ENCODE data around the gene SYNE2. TPM values are rescaled to one million over a fixed set of nuclear protein-coding genes. Genes with fewer than 3 reads are reported as not detected.

The SYNE2 gene
- total RNA-seq, 1 donor from 2014 or later: 105 TPM

- Histone ChIP-seq H3K4me1 (peaks cover 5% of the 10 kb centered on the region), H3F3A (ENCODE audit: low read depth) (no peaks in the 10 kb centered on the region), H2AFZ (replicated peaks) (no peak overlapping the region), H3K79me2 (ENCODE audit: low read depth) (no peaks in the 10 kb centered on the region), H3K27me3 (no peaks in the 10 kb centered on the region), H3K27ac (no peak overlapping the region), H3K9ac (no peak overlapping the region), H3K9me3 (ENCODE audit: low read depth) (no peaks in the 10 kb centered on the region), H3K4me3 (no peak overlapping the region), H4K20me1 (ENCODE audit: low read depth) (no peaks in the 10 kb centered on the region), H3K4me2 (no peak overlapping the region), H3K36me3 (no peaks in the 10 kb centered on the region)
- no peak overlapping the region for H3K4me3 Mint-ChIP-seq
- H3K27ac Mint-ChIP-seq: no peak overlapping the region
- peaks cover 3% of the 10 kb centered on the region for H3K27me3 Mint-ChIP-seq (ENCODE audit: insufficient read depth, low read depth)
- no peaks in the 10 kb centered on the region for H3K36me3 Mint-ChIP-seq
- peaks cover 2% of the 10 kb centered on the region for H3K9me3 Mint-ChIP-seq
- H3K4me1 Mint-ChIP-seq: peaks cover 8% of the 10 kb centered on the region
- no peak for TF ChIP-seq EZH2 (IDR thresholded peaks at IDR 0.05)
- TF ChIP-seq EZH2phosphoT487 (IDR thresholded peaks at IDR 0.05): no peak
- TF ChIP-seq CTCF (IDR thresholded peaks at IDR 0.05): no peak
- no peak for DNase-seq (ENCODE audit: low spot score)
Observed at GRCh38 chr14:64245491-64245890, 392.7 kb downstream of the SYNE2 start.

- TF ChIP-seq EZH2 (IDR thresholded peaks at IDR 0.05): no peak
- TF ChIP-seq EZH2phosphoT487 (IDR thresholded peaks at IDR 0.05): no peak
- no peak for TF ChIP-seq CTCF (IDR thresholded peaks at IDR 0.05)
- H3K9me3 ChIP-seq (ENCODE audit: low read depth): no peaks in the 10 kb centered on the region
- peaks cover 2% of the 10 kb centered on the region for H3K9me3 Mint-ChIP-seq
- no peak overlapping the region for H3K9ac ChIP-seq
- H4K20me1 ChIP-seq (ENCODE audit: low read depth): no peaks in the 10 kb centered on the region
- DNase-seq (ENCODE audit: low spot score): no peak
- no peak overlapping the region for H3K27ac ChIP-seq
- no peak overlapping the region for H2AFZ ChIP-seq (replicated peaks)
- H3K4me2 ChIP-seq: no peak overlapping the region
- peaks cover 5% of the 10 kb centered on the region for H3K27me3 Mint-ChIP-seq (ENCODE audit: insufficient read depth, low read depth)
- H3K27ac Mint-ChIP-seq: no peak overlapping the region
- H3K79me2 ChIP-seq (ENCODE audit: low read depth): no peaks in the 10 kb centered on the region
- no peaks in the 10 kb centered on the region for H3K27me3 ChIP-seq
- peaks cover 9% of the 10 kb centered on the region for H3K4me1 ChIP-seq
- H3K4me1 Mint-ChIP-seq: peaks cover 16% of the 10 kb centered on the region
- H3K36me3 ChIP-seq: no peaks in the 10 kb centered on the region
- H3F3A ChIP-seq (ENCODE audit: low read depth): no peaks in the 10 kb centered on the region
- no peak overlapping the region for H3K4me3 ChIP-seq
- H3K36me3 Mint-ChIP-seq: no peaks in the 10 kb centered on the region
- H3K4me3 Mint-ChIP-seq: no peak overlapping the region
Observed at GRCh38 chr14:64246688-64247087, 393.9 kb downstream of the SYNE2 start.

GRCh38 chr14:64247195-64247594 is 394.4 kb downstream of the SYNE2 start:
- DNase-seq (ENCODE audit: low spot score): no peak
- Histone ChIP-seq H3K4me2 (no peak overlapping the region), H3K36me3 (no peaks in the 10 kb centered on the region), H3K4me3 (no peak overlapping the region), H3K9ac (no peak overlapping the region), H3K27me3 (no peaks in the 10 kb centered on the region), H4K20me1 (ENCODE audit: low read depth) (no peaks in the 10 kb centered on the region), H3F3A (ENCODE audit: low read depth) (no peaks in the 10 kb centered on the region), H3K9me3 (ENCODE audit: low read depth) (no peaks in the 10 kb centered on the region), H3K4me1 (peaks cover 9% of the 10 kb centered on the region), H3K27ac (no peak overlapping the region), H2AFZ (replicated peaks) (no peak overlapping the region), H3K79me2 (ENCODE audit: low read depth) (no peaks in the 10 kb centered on the region)
- peaks cover 5% of the 10 kb centered on the region for H3K27me3 Mint-ChIP-seq (ENCODE audit: insufficient read depth, low read depth)
- H3K36me3 Mint-ChIP-seq: no peaks in the 10 kb centered on the region
- peaks cover 2% of the 10 kb centered on the region for H3K9me3 Mint-ChIP-seq
- TF ChIP-seq EZH2 (IDR thresholded peaks at IDR 0.05) (no peak), CTCF (IDR thresholded peaks at IDR 0.05) (no peak), EZH2phosphoT487 (IDR thresholded peaks at IDR 0.05) (no peak)
- H3K4me3 Mint-ChIP-seq: no peak overlapping the region
- no peak overlapping the region for H3K27ac Mint-ChIP-seq
- peaks cover 16% of the 10 kb centered on the region for H3K4me1 Mint-ChIP-seq

Measured in neural progenitor cell (in vitro differentiated cells).